IPS-NIHi7 (cell line): ENCODE data around the gene GRIK2.

Experiments used
- DNase-seq: peaks from one replicate; pipeline ENCODE4 v3.0.0; 2012; ENCODE audit warnings: mixed read lengths; ENCODE audit errors: extremely low spot score

GRIK2 gene

GRCh38 chr6:101400326-101401135 is 7.0 kb downstream of the GRIK2 start:
- DNase-seq: no peak

GRCh38 chr6:101401171-101401570 is 7.7 kb downstream of the GRIK2 start:
- no peak for DNase-seq

GRCh38 chr6:101401792-101402621 is 8.5 kb downstream of the GRIK2 start:
- peak; percentile 61 for DNase-seq

GRCh38 chr6:101402622-101403031 is 9.1 kb downstream of the GRIK2 start:
- peak; percentile 14 for DNase-seq

GRCh38 chr6:101403216-101403945 is 9.9 kb downstream of the GRIK2 start:
- peak; percentile 35 for DNase-seq

- DNase-seq: no peak
Measured at GRCh38 chr6:101404775-101405174, 11.3 kb downstream of the GRIK2 start.

GRCh38 chr6:101413773-101414172 is 20.3 kb downstream of the GRIK2 start:
- no peak for DNase-seq

GRCh38 chr6:101417900-101418299 is 24.4 kb downstream of the GRIK2 start:
- DNase-seq: no peak

- no peak for DNase-seq
Measured at GRCh38 chr6:101422251-101422650, 28.7 kb downstream of the GRIK2 start.

GRCh38 chr6:101422811-101423210 is 29.3 kb downstream of the GRIK2 start:
- no peak for DNase-seq

GRCh38 chr6:101429270-101429669 is 35.8 kb downstream of the GRIK2 start:
- no peak for DNase-seq

GRCh38 chr6:101429845-101430244 is 36.3 kb downstream of the GRIK2 start:
- DNase-seq: no peak

- no peak for DNase-seq
Measured at GRCh38 chr6:101433141-101433540, 39.6 kb downstream of the GRIK2 start.

- no peak for DNase-seq
Measured at GRCh38 chr6:101434601-101435000, 41.1 kb downstream of the GRIK2 start.

- no peak for DNase-seq
Measured at GRCh38 chr6:101435038-101435437, 41.5 kb downstream of the GRIK2 start.

GRCh38 chr6:101439790-101440189 is 46.3 kb downstream of the GRIK2 start:
- DNase-seq: no peak

GRCh38 chr6:101443315-101443714 is 49.8 kb downstream of the GRIK2 start:
- DNase-seq: no peak

GRCh38 chr6:101444717-101445116 is 51.2 kb downstream of the GRIK2 start:
- no peak for DNase-seq

- DNase-seq: no peak
Measured at GRCh38 chr6:101445527-101445926, 52.0 kb downstream of the GRIK2 start.

GRCh38 chr6:101450901-101451300 is 57.4 kb downstream of the GRIK2 start:
- no peak for DNase-seq

- DNase-seq: no peak
Measured at GRCh38 chr6:101451981-101452380, 58.5 kb downstream of the GRIK2 start.

- DNase-seq: no peak
Measured at GRCh38 chr6:101453221-101453620, 59.7 kb downstream of the GRIK2 start.
